DND-41 (cell line): ENCODE data around the gene KRI1.

Experiments used
- ATAC-seq: fragments of 200-7000 bp; cut with Tn5 transposase; 3 replicates; pipeline ENCODE4 v1.9.1; 2021; ENCODE audit warnings: low read depth; ENCODE audit not compliant: insufficient read depth
- DNase-seq: peaks from one replicate; pipeline ENCODE4 v3.0.0-alpha.2; 2020
- H2AFZ ChIP-seq: 2 replicates; pipeline ENCODE4 v1.6.0; 2012; ENCODE audit warnings: low read depth, low read length
- H3K27ac ChIP-seq: 2 replicates; pipeline ENCODE4 v1.5.1; 2012; ENCODE audit warnings: low read length, inconsistent platforms
- H3K27me3 ChIP-seq: fragments of 200-600 bp; sonication (generic); 2 replicates; pipeline ENCODE4 v1.6.0; 2012; ENCODE audit warnings: low read length, mild to moderate bottlenecking, inconsistent platforms; ENCODE audit not compliant: insufficient read depth, poor library complexity
- H3K36me3 ChIP-seq: 2 replicates; pipeline ENCODE4 v1.5.1; 2012; ENCODE audit warnings: low read length, inconsistent platforms; ENCODE audit not compliant: insufficient read depth
- H3K4me1 ChIP-seq: 2 replicates; pipeline ENCODE4 v1.5.1; 2012; ENCODE audit warnings: mild to moderate bottlenecking, low read length; ENCODE audit not compliant: insufficient read depth
- H3K4me2 ChIP-seq: 2 replicates; pipeline ENCODE4 v1.6.0; 2012; ENCODE audit warnings: mild to moderate bottlenecking, moderate library complexity, low read length, inconsistent platforms; ENCODE audit not compliant: insufficient read depth
- H3K4me3 ChIP-seq, 2 experiments: fragments of 200-600 bp in 1 of 2; shearing (Covaris generic) in 1 of 2; 2 replicates each; pipeline ENCODE4 v1.5.1; 2012 to 2016; ENCODE audit warnings: inconsistent platforms in 2 of 2, low read length in 2 of 2, mild to moderate bottlenecking in 2 of 2, low read depth in 1 of 2, moderate library complexity in 1 of 2
- H3K79me2 ChIP-seq: 2 replicates; pipeline ENCODE4 v1.6.0; 2012; ENCODE audit warnings: low read length, inconsistent platforms; ENCODE audit not compliant: insufficient read depth
- H3K9ac ChIP-seq: 2 replicates; pipeline ENCODE4 v1.6.0; 2012; ENCODE audit warnings: low read depth, mild to moderate bottlenecking, inconsistent platforms, low read length, moderate library complexity
- H3K9me3 ChIP-seq: 2 replicates; pipeline ENCODE4 v1.5.1; 2012; ENCODE audit warnings: low read length, moderate library complexity, mild to moderate bottlenecking, inconsistent platforms; ENCODE audit not compliant: insufficient read depth, severe bottlenecking
- H4K20me1 ChIP-seq: 2 replicates; pipeline ENCODE4 v1.6.0; 2012; ENCODE audit warnings: low read length; ENCODE audit not compliant: insufficient read depth
- EZH2 ChIP-seq: IDR thresholded peaks from 3 replicates; pipeline ENCODE4 v1.6.1; 2012; ENCODE audit warnings: borderline replicate concordance, low read depth, mild to moderate bottlenecking, moderate library complexity, low read length, inconsistent platforms; ENCODE audit not compliant: severe bottlenecking
- TF ChIP-seq, protein P1 (sequence below): IDR thresholded peaks from 2 replicates; pipeline ENCODE4 v1.5.1; 2012; ENCODE audit warnings: borderline replicate concordance, low read length, moderate library complexity, mild to moderate bottlenecking; ENCODE audit not compliant: poor library complexity, severe bottlenecking; ENCODE audit errors: extremely low read depth

KRI1 gene

DNA sequence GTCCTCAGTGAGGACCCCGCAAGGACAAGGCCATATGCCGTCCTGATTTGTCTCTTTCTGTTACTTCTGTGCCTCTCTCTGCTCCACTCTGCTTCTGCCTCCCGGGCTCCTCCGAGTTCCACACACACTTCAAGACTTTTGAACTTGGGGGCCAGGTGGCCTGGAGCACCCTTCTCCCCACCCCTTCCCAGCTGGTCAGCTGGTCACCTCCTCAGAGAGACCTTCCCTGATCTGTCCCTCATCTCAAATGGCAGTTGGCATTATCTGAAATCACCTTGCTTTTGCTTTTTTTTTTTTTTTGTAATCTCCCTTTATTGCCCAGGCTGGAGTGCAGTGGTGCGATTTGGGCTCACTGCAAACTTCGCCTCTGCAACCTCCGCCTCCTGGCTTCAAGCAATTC lies 46.4 kb downstream of the KRI1 start:
- Histone ChIP-seq H3K27ac (no peak overlapping the region), H3K36me3 (no peaks in the 10 kb centered on the region), H3K27me3 (no peaks in the 10 kb centered on the region), H3K9ac (no peak overlapping the region), H3K79me2 (no peaks in the 10 kb centered on the region), H2AFZ (no peak overlapping the region), H3K9me3 (no peaks in the 10 kb centered on the region), H4K20me1 (no peaks in the 10 kb centered on the region), H3K4me3 (no peak overlapping the region), H3K4me2 (no peak overlapping the region), H3K4me1 (no peaks in the 10 kb centered on the region)
- DNase-seq (no peak), ATAC-seq (no peak)
- TF ChIP-seq EZH2: no peak
- TF ChIP-seq, protein P1, sequence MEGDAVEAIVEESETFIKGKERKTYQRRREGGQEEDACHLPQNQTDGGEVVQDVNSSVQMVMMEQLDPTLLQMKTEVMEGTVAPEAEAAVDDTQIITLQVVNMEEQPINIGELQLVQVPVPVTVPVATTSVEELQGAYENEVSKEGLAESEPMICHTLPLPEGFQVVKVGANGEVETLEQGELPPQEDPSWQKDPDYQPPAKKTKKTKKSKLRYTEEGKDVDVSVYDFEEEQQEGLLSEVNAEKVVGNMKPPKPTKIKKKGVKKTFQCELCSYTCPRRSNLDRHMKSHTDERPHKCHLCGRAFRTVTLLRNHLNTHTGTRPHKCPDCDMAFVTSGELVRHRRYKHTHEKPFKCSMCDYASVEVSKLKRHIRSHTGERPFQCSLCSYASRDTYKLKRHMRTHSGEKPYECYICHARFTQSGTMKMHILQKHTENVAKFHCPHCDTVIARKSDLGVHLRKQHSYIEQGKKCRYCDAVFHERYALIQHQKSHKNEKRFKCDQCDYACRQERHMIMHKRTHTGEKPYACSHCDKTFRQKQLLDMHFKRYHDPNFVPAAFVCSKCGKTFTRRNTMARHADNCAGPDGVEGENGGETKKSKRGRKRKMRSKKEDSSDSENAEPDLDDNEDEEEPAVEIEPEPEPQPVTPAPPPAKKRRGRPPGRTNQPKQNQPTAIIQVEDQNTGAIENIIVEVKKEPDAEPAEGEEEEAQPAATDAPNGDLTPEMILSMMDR: no peak

GRCh38 chr19:10518444-10519361 lies 47.1 kb downstream of the KRI1 start:
- H3K36me3 ChIP-seq: no peaks in the 10 kb centered on the region
- H3K79me2 ChIP-seq: no peaks in the 10 kb centered on the region
- H3K4me2 ChIP-seq: no peak overlapping the region
- H4K20me1 ChIP-seq: no peaks in the 10 kb centered on the region
- TF ChIP-seq, protein P1: no peak
- TF ChIP-seq EZH2: no peak
- H3K9ac ChIP-seq: no peak overlapping the region
- H3K27ac ChIP-seq: no peak overlapping the region
- ATAC-seq: no peak; the same call in 2 of the 3 replicates
- H3K4me1 ChIP-seq: no peaks in the 10 kb centered on the region
- no peak for DNase-seq
- no peak overlapping the region for H2AFZ ChIP-seq
- no peaks in the 10 kb centered on the region for H3K27me3 ChIP-seq
- H3K9me3 ChIP-seq: no peaks in the 10 kb centered on the region
- H3K4me3 ChIP-seq: no peak overlapping the region

DNA sequence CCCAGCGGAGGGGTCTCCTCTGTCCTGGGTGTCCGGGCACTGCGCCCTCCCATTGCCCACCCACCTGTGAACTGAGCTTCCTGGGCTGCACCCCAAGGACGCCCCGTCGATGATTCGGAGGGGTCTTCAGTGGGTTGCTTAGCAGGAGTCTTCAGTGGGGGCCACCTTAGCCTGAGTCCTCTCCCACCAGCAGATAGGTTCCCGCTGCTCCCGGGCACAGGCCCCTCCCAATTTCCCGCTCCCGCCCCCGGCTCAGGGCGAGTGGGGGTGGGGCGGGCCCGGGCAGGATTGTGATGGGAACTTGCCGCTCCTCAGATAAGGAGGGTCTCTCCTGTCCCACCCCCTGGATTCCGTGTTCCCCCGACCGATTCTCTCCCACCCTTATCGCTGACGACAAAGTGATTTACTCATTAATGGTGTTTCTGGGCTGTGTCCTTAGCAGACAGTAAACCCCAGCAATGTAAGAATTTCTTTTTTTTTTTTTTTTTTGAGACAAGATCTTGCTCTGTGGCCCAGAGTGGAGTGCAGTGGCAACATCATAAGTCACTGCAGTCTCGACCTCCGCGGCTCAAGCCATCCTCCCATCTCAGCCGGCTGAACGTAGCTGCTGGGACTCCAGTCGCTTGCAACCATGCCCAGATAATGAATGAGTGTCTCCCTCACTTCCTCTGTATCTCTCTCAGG lies 47.9 kb downstream of the KRI1 start:
- Histone ChIP-seq H3K4me2 (no peak overlapping the region), H3K79me2 (no peaks in the 10 kb centered on the region), H3K36me3 (no peaks in the 10 kb centered on the region), H3K27ac (no peak overlapping the region), H3K9ac (no peak overlapping the region), H3K4me1 (no peaks in the 10 kb centered on the region), H2AFZ (no peak overlapping the region), H3K27me3 (no peaks in the 10 kb centered on the region), H4K20me1 (no peaks in the 10 kb centered on the region), H3K4me3 (no peak overlapping the region), H3K9me3 (no peaks in the 10 kb centered on the region)
- DNase-seq (no peak), ATAC-seq (0 out of 3 replicates have a peak, but pooled peaks have one; percentile 40)
- TF ChIP-seq EZH2: no peak
- TF ChIP-seq, protein P1: no peak
